Uterus (tissue), 4 donors: Measurements from ENCODE around the gene SLC9A1. TPM values are rescaled to one million over a fixed set of nuclear protein-coding genes. Genes with fewer than 3 reads are reported as not detected.
A peak's percentile ranks its signal among the peaks of the same experiment; 100 is the strongest.

Source experiments
- DNase-seq, 2 donors: peaks; one replicate each; pipeline ENCODE4 v3.0.0-alpha.2; 2019 to 2020
- H3K27ac ChIP-seq, 2 donors: fragments of 200-600 bp; sonication (generic); 1 replicate in 1 of 2; 2 replicates in 1 of 2; pipeline ENCODE4 v1.5.1; 2016 to 2018
- H3K27me3 ChIP-seq, 2 donors: fragments of 200-600 bp; sonication (generic); one replicate each; pipeline ENCODE4 v1.5.1; 2018 to 2019; ENCODE audit warnings: control low read depth in 1 of 2
- H3K36me3 ChIP-seq, 2 donors: fragments of 200-600 bp; sonication (generic); one replicate each; pipeline ENCODE4 v1.5.1; 2019; ENCODE audit warnings: control low read depth in 1 of 2
- H3K4me1 ChIP-seq, 2 donors: fragments of 200-600 bp; sonication (generic); one replicate each; pipeline ENCODE4 v1.5.1; 2018 to 2019; ENCODE audit warnings: control low read depth in 1 of 2
- H3K4me3 ChIP-seq, 2 donors: fragments of 200-600 bp; sonication (generic); 1 replicate in 1 of 2; 2 replicates in 1 of 2; pipeline ENCODE4 v1.5.1; 2018 to 2019; ENCODE audit warnings: mild to moderate bottlenecking in 1 of 2
- H3K9me3 ChIP-seq, 2 donors: fragments of 200-600 bp; sonication (generic); one replicate each; pipeline ENCODE4 v1.5.1; 2019; ENCODE audit warnings: control low read depth in 1 of 2
- POLR2A ChIP-seq, 2 donors: fragments of 450-650 bp; IDR thresholded peaks; one replicate each; pipeline ENCODE4 v1.6.1; 2016; ENCODE audit warnings: antibody characterized with exemption in 2 of 2, mild to moderate bottlenecking in 1 of 2, moderate library complexity in 1 of 2
- intact Hi-C: fragments of 100-400 bp; cut with DNase I; formaldehyde crosslinking; loops from one replicate; pipeline ENCODE4 v1.15.1; 2023; ENCODE audit warnings: low total_unique reads
- total RNA-seq, 4 donors: library from RNA; depleted of rRNA in 3 of 4; stranded (reverse); fragments of >200 nt in 3 of 4; gene quantifications; one replicate each; pipeline versions ENCODE4 v1.1.0 to v1.2.4, GENCODE V29; 2014 to 2023
- TF ChIP-seq, protein P1 (sequence below), 4 experiments: fragments of 200-600 bp in 2 of 4; fragments of 450-650 bp in 2 of 4; sonication (generic) in 2 of 4; IDR thresholded peaks; one replicate each; pipeline ENCODE4 v1.5.1; 2016 to 2019; ENCODE audit warnings: antibody characterized with exemption in 4 of 4, mild to moderate bottlenecking in 2 of 4, moderate library complexity in 1 of 4
- donor health status: DM: yes; HTN: yes; CAD: no.

The SLC9A1 gene
- total RNA-seq, 4 donors from 2014 or later = 3.1 to 33.6 (median 18.4) TPM

DNA sequence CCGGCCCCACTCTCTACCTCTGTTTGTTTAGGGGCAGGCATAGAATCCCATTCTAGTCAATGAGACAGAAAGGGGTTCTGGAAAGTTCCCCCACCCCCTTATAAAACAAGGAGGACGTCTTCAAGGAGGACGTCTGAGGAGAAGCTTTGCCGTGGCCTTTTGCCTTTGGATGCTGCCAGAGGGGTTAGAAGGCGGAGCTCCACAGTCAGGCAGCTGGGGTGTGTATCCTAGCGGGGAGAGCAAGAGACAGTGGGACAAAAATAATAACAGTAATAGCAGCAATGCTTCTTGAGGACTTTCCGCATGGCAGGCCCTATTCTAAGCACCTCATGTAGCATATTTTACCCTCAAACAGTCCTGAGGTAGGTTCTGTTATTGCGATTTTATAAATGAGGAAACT lies 94.0 kb downstream of the SLC9A1 start:
- TF ChIP-seq, protein P1, sequence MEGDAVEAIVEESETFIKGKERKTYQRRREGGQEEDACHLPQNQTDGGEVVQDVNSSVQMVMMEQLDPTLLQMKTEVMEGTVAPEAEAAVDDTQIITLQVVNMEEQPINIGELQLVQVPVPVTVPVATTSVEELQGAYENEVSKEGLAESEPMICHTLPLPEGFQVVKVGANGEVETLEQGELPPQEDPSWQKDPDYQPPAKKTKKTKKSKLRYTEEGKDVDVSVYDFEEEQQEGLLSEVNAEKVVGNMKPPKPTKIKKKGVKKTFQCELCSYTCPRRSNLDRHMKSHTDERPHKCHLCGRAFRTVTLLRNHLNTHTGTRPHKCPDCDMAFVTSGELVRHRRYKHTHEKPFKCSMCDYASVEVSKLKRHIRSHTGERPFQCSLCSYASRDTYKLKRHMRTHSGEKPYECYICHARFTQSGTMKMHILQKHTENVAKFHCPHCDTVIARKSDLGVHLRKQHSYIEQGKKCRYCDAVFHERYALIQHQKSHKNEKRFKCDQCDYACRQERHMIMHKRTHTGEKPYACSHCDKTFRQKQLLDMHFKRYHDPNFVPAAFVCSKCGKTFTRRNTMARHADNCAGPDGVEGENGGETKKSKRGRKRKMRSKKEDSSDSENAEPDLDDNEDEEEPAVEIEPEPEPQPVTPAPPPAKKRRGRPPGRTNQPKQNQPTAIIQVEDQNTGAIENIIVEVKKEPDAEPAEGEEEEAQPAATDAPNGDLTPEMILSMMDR (IDR thresholded peaks at IDR 0.05) = no peak
- no peak for TF ChIP-seq POLR2A (IDR thresholded peaks at IDR 0.05)
- H3K9me3 ChIP-seq = no peaks in the 10 kb centered on the region
- no peaks in the 10 kb centered on the region for H3K4me1 ChIP-seq
- intact Hi-C loops = no loop called here
- H3K27me3 ChIP-seq = no peaks in the 10 kb centered on the region
- H3K4me3 ChIP-seq = no peak overlapping the region
- H3K27ac ChIP-seq = no peak overlapping the region
- no peak for DNase-seq
- no peaks in the 10 kb centered on the region for H3K36me3 ChIP-seq

DNA sequence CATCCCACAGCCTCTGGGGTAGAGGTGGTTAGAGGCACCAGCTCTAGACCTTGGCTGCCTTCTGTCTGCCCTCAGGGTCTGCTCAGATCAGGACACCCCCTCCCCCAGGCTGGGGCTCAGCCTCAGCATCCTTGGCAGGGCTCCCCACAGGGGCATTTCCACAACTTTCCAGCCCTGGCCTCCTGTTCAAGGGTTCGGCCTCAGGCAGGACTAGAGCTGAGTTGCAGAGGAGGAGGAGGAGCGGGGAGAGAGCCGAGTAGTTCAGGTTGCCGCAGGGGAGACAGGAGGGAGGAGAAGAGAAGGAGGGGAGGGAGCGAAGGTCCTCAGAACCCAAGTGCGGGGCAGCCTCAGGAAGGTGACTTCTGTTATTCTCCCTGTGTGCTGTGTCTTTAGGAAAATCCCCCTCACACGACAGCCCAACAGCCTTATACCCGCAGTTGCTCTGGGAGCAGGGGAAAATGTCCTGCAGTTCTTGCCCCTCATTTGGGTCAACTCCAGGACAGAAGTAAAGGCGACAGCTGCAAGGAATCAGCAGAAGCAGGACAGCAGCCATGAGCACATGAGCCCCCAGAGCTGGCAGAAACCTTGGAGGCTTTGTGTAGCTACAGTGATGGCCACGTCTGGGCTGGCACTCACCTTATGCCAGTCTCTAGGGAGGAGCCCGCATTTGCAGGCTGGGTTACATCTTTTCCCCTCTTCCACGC lies 95.8 kb downstream of the SLC9A1 start:
- Histone ChIP-seq H3K4me3 (no peak overlapping the region), H3K36me3 (no peaks in the 10 kb centered on the region), H3K27ac (no peak overlapping the region), H3K27me3 (no peaks in the 10 kb centered on the region), H3K9me3 (no peaks in the 10 kb centered on the region), H3K4me1 (no peaks in the 10 kb centered on the region)
- TF ChIP-seq, protein P1 (IDR thresholded peaks at IDR 0.05) = no peak
- no peak for TF ChIP-seq POLR2A (IDR thresholded peaks at IDR 0.05)
- intact Hi-C loops = no loop called here
- DNase-seq = no peak

DNA sequence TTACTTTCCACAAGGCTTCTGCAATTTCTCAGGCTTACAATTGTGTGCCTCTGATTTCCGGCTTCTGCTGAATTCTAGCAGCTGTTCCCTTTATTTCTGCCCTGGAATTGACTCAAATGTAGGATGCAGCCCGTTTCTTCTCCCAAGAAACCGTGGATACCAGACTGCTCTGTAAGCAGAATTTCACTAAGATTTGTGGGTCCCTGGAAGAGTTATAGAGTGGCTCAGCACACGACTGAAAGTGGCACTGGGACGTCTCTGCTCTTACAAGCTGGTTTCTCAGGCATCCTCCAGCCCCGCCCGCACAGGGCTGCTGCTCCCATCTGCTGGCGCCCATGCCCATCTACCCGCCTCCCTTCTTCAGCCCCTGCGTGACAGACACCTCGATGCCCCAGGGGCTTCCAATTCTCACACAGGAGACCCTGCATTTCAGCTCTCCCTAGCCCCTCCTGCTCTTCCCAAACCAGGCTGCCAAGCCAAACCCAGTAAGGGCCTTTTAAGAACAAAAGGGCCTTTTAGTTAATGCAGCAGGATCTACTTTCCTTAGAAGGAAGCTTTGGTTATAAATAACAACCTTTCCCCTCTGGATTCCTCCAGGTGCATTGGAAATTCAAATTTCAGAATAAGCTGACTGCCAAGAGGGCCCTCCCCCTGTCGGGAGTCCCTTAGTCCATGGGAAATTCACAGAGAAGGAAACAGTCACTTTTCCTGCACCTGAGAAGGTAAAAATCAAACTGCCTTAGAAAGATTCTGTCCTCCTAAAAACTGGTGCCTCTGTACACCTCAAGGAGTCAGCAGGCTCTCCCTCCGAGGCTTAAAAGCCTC lies 96.9 kb downstream of the SLC9A1 start:
- Histone ChIP-seq H3K27me3 (no peaks in the 10 kb centered on the region), H3K36me3 (no peaks in the 10 kb centered on the region), H3K27ac (peak overlapping the region in 1 of 2 donors; percentile 63), H3K4me1 (no peaks in the 10 kb centered on the region), H3K9me3 (no peaks in the 10 kb centered on the region), H3K4me3 (no peak overlapping the region)
- DNase-seq = no peak
- intact Hi-C loops = no loop called here
- TF ChIP-seq, protein P1 (IDR thresholded peaks at IDR 0.05) = no peak
- no peak for TF ChIP-seq POLR2A (IDR thresholded peaks at IDR 0.05)

DNA sequence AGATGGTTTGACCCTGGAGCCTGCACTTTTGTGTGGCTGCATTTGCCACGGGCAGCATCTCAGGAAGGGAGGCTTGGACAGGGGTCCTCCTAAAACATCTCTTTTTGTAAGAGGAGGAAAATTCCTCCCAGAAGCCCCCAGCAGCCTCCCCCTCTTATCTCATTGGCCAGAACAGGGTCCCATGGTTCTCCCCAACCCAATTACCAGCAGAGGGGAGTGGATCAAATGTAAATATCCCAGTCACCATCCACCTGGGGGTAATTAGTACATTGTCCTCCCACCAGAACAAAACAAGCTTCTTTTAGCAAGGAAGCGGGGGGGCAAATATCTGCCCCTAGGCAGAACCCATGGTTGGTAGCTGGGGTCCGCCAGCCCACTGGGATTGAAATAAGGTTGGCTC lies 97.5 kb downstream of the SLC9A1 start:
- Histone ChIP-seq H3K27me3 (no peaks in the 10 kb centered on the region), H3K4me3 (no peak overlapping the region), H3K36me3 (no peaks in the 10 kb centered on the region), H3K9me3 (no peaks in the 10 kb centered on the region), H3K27ac (peak overlapping the region in 1 of 2 donors; percentile 63), H3K4me1 (no peaks in the 10 kb centered on the region)
- no peak for DNase-seq
- intact Hi-C loops = no loop called here
- no peak for TF ChIP-seq POLR2A (IDR thresholded peaks at IDR 0.05)
- TF ChIP-seq, protein P1 (IDR thresholded peaks at IDR 0.05) = no peak
